PC-9 (cell line): ENCODE data around the gene ZSCAN30. TPM values are rescaled to one million over a fixed set of nuclear protein-coding genes. Genes with fewer than 3 reads are reported as not detected.

Source experiments
- BruUV-seq: library from RNA; stranded (reverse); fragments of 400-500 nt; replicated peaks from 2 replicates; lab custom pipeline; 2021; lab: Mats Ljungman, UMichigan
- CTCF ChIA-PET: fragments of 300-600 bp; sonication (Branson Sonifier 250); formaldehyde crosslinking; loops from one replicate; lab custom pipeline; 2022; ENCODE audit warnings: antibody characterized with exemption; lab: Charles Lee
- POLR2A ChIA-PET: fragments of 300-600 bp; sonication (Branson Sonifier 250); formaldehyde crosslinking; loops from one replicate; lab custom pipeline; 2022; ENCODE audit warnings: antibody characterized with exemption; ENCODE audit not compliant: unreplicated experiment; lab: Charles Lee
- DNase-seq, 2 experiments: peaks; one replicate each; pipeline versions ENCODE4 v3.0.0 to v3.0.0-alpha.2; 2015 to 2022; ENCODE audit warnings: mixed read lengths in 1 of 2
- H2AFZ ChIP-seq: fragments of 200-600 bp; sonication (generic); 2 replicates; pipeline ENCODE4 v1.8.1; 2017; ENCODE audit warnings: antibody characterized with exemption
- H3F3A ChIP-seq: fragments of 200-600 bp; sonication (generic); 2 replicates; pipeline ENCODE4 v1.8.1; 2017; ENCODE audit warnings: antibody characterized with exemption, mild to moderate bottlenecking, low read depth; ENCODE audit not compliant: insufficient read depth
- H3K27ac ChIP-seq: fragments of 200-600 bp; sonication (generic); 2 replicates; pipeline ENCODE4 v1.6.1; 2016; ENCODE audit warnings: mixed run types
- H3K27me3 ChIP-seq: fragments of 200-600 bp; sonication (generic); 2 replicates; pipeline ENCODE4 v1.6.1; 2016; ENCODE audit warnings: low read depth, mixed run types; ENCODE audit not compliant: insufficient read depth
- H3K36me3 ChIP-seq: fragments of 200-600 bp; sonication (generic); 2 replicates; pipeline ENCODE4 v1.6.1; 2016; ENCODE audit warnings: low read depth, mixed run types
- H3K4me1 ChIP-seq: fragments of 200-600 bp; sonication (generic); replicated peaks from 2 replicates; pipeline ENCODE4 v1.6.1; 2016; ENCODE audit warnings: mixed run types; ENCODE audit not compliant: insufficient read depth
- H3K4me2 ChIP-seq: fragments of 200-600 bp; sonication (generic); 2 replicates; pipeline ENCODE4 v1.6.1; 2017; ENCODE audit warnings: mixed run types
- H3K4me3 ChIP-seq: fragments of 200-600 bp; sonication (generic); 2 replicates; pipeline ENCODE4 v1.6.1; 2016; ENCODE audit warnings: mixed run types
- H3K79me2 ChIP-seq: fragments of 200-600 bp; sonication (generic); 2 replicates; pipeline ENCODE4 v1.6.1; 2017; ENCODE audit warnings: low read depth, mixed run types
- H3K9me2 ChIP-seq: fragments of 200-600 bp; sonication (generic); 2 replicates; pipeline ENCODE4 v1.8.1; 2017; ENCODE audit warnings: mild to moderate bottlenecking; ENCODE audit not compliant: insufficient read depth
- H3K9me3 ChIP-seq: fragments of 200-600 bp; sonication (generic); 2 replicates; pipeline ENCODE4 v1.8.1; 2016; ENCODE audit warnings: low read depth; ENCODE audit not compliant: insufficient read depth
- H4K20me1 ChIP-seq: fragments of 200-600 bp; sonication (generic); 2 replicates; pipeline ENCODE4 v1.8.1; 2017; ENCODE audit not compliant: insufficient read depth
- EZH2 ChIP-seq: fragments of 200-600 bp; sonication (generic); IDR thresholded peaks from 2 replicates; pipeline ENCODE4 v1.8.0; 2017; ENCODE audit warnings: antibody characterized with exemption, low read depth
- intact Hi-C: fragments of 100-400 bp; cut with micrococcal nuclease; formaldehyde crosslinking; loops from one replicate; pipeline ENCODE4 v1.10.0; 2022; ENCODE audit not compliant: unreplicated experiment
- total RNA-seq: library from RNA; stranded (reverse); gene quantifications from 2 replicates; pipeline ENCODE4 v1.2.3, GENCODE V29; 2021
- TF ChIP-seq, protein P1 (sequence below): fragments of 200-600 bp; sonication (generic); conservative IDR thresholded peaks from 2 replicates; pipeline ENCODE4 v1.6.1; 2017; ENCODE audit warnings: mixed run types, antibody characterized with exemption, mild to moderate bottlenecking, moderate library complexity

ZSCAN30 gene
- total RNA-seq, 1 experiment from 2014 or later = 18.5 TPM

GRCh38 chr18:35247412-35248249 is 42.4 kb downstream of the ZSCAN30 start:
- peaks cover 24% of the 10 kb centered on the region for H3K9me3 ChIP-seq
- H3K4me1 ChIP-seq = no peaks in the 10 kb centered on the region
- TF ChIP-seq EZH2 = no peak
- TF ChIP-seq, protein P1, sequence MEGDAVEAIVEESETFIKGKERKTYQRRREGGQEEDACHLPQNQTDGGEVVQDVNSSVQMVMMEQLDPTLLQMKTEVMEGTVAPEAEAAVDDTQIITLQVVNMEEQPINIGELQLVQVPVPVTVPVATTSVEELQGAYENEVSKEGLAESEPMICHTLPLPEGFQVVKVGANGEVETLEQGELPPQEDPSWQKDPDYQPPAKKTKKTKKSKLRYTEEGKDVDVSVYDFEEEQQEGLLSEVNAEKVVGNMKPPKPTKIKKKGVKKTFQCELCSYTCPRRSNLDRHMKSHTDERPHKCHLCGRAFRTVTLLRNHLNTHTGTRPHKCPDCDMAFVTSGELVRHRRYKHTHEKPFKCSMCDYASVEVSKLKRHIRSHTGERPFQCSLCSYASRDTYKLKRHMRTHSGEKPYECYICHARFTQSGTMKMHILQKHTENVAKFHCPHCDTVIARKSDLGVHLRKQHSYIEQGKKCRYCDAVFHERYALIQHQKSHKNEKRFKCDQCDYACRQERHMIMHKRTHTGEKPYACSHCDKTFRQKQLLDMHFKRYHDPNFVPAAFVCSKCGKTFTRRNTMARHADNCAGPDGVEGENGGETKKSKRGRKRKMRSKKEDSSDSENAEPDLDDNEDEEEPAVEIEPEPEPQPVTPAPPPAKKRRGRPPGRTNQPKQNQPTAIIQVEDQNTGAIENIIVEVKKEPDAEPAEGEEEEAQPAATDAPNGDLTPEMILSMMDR = no peak
- H3K79me2 ChIP-seq = no peaks in the 10 kb centered on the region
- BruUV-seq = no TSS peak
- no peaks in the 10 kb centered on the region for H3K9me2 ChIP-seq
- CTCF ChIA-PET = no interaction called here
- no peaks in the 10 kb centered on the region for H3K27me3 ChIP-seq
- H3F3A ChIP-seq = no peaks in the 10 kb centered on the region
- DNase-seq = no peak
- intact Hi-C loops = loop anchor here (10.0 kb wide), 1 partner anchor 97 kb away; the partner anchor contains the start of gene ZNF24
- H4K20me1 ChIP-seq = no peaks in the 10 kb centered on the region
- H2AFZ ChIP-seq = no peak overlapping the region
- no peak overlapping the region for H3K4me3 ChIP-seq
- H3K36me3 ChIP-seq = peaks cover 27% of the 10 kb centered on the region
- no peak overlapping the region for H3K4me2 ChIP-seq
- POLR2A ChIA-PET = no interaction called here
- no peak overlapping the region for H3K27ac ChIP-seq

DNA sequence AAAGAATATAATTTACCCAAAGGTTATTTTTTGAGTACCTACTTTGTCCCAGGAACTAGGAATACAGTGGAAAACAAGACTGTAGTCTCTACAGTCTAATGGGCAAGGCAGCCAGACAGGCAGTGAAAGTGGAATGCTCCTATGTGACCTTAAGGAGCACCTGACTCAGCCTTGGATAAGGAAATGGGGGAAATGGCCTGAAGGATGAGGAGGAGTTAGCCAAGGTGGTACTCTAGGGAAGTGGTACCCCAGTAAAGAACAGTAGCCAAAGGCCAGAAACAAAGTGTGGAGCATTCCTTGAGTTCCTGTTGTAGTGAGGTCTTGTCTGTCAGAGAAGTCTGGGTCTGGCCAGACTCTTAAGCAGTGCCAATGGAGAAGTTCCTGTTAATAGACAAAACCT is 43.2 kb downstream of the ZSCAN30 start:
- ChIA-PET CTCF (no interaction called here), POLR2A (no interaction called here)
- no peak overlapping the region for H2AFZ ChIP-seq
- no peak overlapping the region for H3K4me3 ChIP-seq
- no peaks in the 10 kb centered on the region for H4K20me1 ChIP-seq
- no peak overlapping the region for H3K27ac ChIP-seq
- DNase-seq = no peak
- H3K9me2 ChIP-seq = no peaks in the 10 kb centered on the region
- no peak overlapping the region for H3K4me2 ChIP-seq
- H3K9me3 ChIP-seq = peaks cover 24% of the 10 kb centered on the region
- no peaks in the 10 kb centered on the region for H3K27me3 ChIP-seq
- peaks cover 8% of the 10 kb centered on the region; the same call in 1 of the 2 replicates for H3K79me2 ChIP-seq
- peaks cover 29% of the 10 kb centered on the region for H3K36me3 ChIP-seq
- no TSS peak for BruUV-seq
- H3F3A ChIP-seq = no peaks in the 10 kb centered on the region
- H3K4me1 ChIP-seq = no peaks in the 10 kb centered on the region; the same call in 1 of the 2 replicates
- intact Hi-C loops = loop anchor here (10.0 kb wide), 1 partner anchor 98 kb away; the partner anchor contains the start of gene ZNF24
- TF ChIP-seq EZH2 = no peak
- TF ChIP-seq, protein P1 = no peak

DNA sequence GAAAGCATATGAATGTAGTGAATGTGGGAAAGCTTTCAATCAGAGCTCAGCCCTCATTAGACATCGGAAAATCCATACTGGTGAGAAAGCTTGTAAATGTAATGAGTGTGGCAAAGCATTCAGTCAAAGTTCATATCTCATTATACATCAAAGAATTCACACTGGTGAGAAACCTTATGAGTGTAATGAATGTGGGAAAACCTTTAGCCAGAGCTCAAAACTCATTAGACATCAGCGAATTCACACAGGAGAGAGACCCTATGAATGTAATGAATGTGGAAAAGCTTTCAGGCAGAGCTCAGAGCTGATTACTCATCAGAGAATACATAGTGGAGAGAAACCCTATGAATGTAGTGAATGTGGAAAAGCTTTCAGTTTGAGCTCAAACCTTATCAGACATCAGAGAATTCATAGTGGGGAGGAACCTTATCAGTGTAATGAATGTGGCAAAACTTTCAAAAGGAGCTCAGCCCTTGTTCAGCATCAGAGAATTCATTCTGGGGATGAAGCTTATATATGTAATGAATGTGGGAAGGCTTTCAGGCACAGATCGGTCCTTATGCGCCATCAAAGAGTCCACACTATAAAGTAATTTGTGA is 44.2 kb downstream of the ZSCAN30 start:
- CTCF ChIA-PET = no interaction called here
- Histone ChIP-seq H3K36me3 (peaks cover 29% of the 10 kb centered on the region), H3K79me2 (peaks cover 13% of the 10 kb centered on the region; the same call in 1 of the 2 replicates), H3K27me3 (no peaks in the 10 kb centered on the region), H4K20me1 (no peaks in the 10 kb centered on the region), H3K4me1 (no peaks in the 10 kb centered on the region; the same call in 1 of the 2 replicates), H3K27ac (no peak overlapping the region), H3K9me2 (no peaks in the 10 kb centered on the region), H3K4me2 (no peak overlapping the region), H2AFZ (no peak overlapping the region), H3K4me3 (no peak overlapping the region), H3F3A (0 out of 2 replicates have a peak, but pooled peaks cover 3% of the 10 kb centered on the region), H3K9me3 (peaks cover 20% of the 10 kb centered on the region)
- intact Hi-C loops = loop anchor here (10.0 kb wide), 1 partner anchor 99 kb away; the partner anchor contains the start of gene ZNF24
- BruUV-seq = no TSS peak
- no peak for DNase-seq
- POLR2A ChIA-PET = interaction anchor here (0.6 kb wide), 2 partner anchors 399 to 1296 kb away, joined by 4 to 5 read pairs; no protein-coding TSS in a partner anchor
- TF ChIP-seq EZH2 = no peak
- TF ChIP-seq, protein P1 = no peak
